ENCODE results near the gene APOE. TPM values are rescaled to one million over a fixed set of nuclear protein-coding genes. Genes with fewer than 3 reads are reported as not detected.
"Not testable (repeated sequence)": the region's sequence is repeated elsewhere in the genome, so short reads cannot be mapped to it uniquely, and the experiment has no call there.

APOE gene
- polyA plus RNA-seq (2011; rRNA removed) (2.8 and 3.6 TPM in 2 replicates), polyA minus RNA-seq (2011; rRNA and poly(A)+ RNA removed) (not detected in 2 replicates)

DNA sequence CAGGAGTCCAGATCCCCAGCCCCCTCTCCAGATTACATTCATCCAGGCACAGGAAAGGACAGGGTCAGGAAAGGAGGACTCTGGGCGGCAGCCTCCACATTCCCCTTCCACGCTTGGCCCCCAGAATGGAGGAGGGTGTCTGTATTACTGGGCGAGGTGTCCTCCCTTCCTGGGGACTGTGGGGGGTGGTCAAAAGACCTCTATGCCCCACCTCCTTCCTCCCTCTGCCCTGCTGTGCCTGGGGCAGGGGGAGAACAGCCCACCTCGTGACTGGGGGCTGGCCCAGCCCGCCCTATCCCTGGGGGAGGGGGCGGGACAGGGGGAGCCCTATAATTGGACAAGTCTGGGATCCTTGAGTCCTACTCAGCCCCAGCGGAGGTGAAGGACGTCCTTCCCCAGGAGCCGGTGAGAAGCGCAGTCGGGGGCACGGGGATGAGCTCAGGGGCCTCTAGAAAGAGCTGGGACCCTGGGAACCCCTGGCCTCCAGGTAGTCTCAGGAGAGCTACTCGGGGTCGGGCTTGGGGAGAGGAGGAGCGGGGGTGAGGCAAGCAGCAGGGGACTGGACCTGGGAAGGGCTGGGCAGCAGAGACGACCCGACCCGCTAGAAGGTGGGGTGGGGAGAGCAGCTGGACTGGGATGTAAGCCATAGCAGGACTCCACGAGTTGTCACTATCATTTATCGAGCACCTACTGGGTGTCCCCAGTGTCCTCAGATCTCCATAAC lies at the start of gene APOE:
APOE (plus strand) TSS at position 360 of the 724 bp plus-strand sequence. CDS start 829 bp downstream, outside the sequence.
- Histone ChIP-seq H3K27me3 (ENCODE audit: control insufficient read depth, insufficient read depth, low read length) (peaks cover 3% of the 10 kb centered on the region), H3K36me3 (ENCODE audit: control insufficient read depth, insufficient read depth, low read length) (peaks cover 8% of the 10 kb centered on the region), H3K4me3 (ENCODE audit: low read depth, low read length) (no peak within 1 kb of the TSS)
- POLR2A ChIA-PET = no interaction called here
- CTCF ChIA-PET = interaction anchor here (0.6 to 6.6 kb wide), 7 partner anchors 9 to 250 kb away, joined by 3 to 151 read pairs (median 5); partner anchors contain the start of genes APOC1, CLPTM1 and TOMM40
- no peak for DNase-seq (ENCODE audit: low read depth)
- TF ChIP-seq, protein P1, sequence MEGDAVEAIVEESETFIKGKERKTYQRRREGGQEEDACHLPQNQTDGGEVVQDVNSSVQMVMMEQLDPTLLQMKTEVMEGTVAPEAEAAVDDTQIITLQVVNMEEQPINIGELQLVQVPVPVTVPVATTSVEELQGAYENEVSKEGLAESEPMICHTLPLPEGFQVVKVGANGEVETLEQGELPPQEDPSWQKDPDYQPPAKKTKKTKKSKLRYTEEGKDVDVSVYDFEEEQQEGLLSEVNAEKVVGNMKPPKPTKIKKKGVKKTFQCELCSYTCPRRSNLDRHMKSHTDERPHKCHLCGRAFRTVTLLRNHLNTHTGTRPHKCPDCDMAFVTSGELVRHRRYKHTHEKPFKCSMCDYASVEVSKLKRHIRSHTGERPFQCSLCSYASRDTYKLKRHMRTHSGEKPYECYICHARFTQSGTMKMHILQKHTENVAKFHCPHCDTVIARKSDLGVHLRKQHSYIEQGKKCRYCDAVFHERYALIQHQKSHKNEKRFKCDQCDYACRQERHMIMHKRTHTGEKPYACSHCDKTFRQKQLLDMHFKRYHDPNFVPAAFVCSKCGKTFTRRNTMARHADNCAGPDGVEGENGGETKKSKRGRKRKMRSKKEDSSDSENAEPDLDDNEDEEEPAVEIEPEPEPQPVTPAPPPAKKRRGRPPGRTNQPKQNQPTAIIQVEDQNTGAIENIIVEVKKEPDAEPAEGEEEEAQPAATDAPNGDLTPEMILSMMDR (IDR thresholded peaks at IDR 0.05; ENCODE audit: insufficient read depth, low read depth, low read length) = no peak

DNA sequence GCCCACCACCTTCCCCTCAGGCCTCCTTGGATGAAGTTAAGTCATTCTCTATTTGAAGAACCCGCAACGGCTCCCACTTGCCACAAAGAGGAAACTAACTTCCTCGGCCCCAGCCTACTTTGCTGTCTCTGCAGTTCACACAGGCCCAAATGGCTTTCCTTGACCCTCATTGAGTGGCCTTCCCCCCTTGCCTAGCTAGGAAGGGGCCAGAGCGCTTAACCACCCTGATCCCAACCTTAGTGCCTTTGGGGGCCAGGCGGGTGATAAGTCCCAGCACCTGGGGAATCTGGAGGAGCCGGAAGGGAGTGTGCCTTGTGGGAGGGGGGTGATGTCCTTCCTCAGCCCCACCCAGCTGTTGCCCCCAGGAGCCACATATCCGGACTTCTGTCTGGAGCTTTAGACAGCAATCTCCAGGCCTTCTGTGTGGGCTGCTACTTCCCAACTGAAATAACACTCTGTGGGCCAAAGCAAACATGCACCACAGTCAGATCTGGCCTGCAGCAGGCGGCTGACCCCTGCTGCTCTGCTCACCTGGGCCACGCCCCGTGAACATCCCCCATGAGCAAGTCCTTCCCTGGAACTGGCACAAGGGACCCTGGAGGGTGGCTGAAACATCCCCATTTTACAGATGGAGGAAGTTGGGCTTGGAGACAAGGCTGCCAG lies 49.0 kb upstream of the APOE start:
- CTCF ChIA-PET = interaction anchor here (2.4 kb wide), 1 partner anchor 72 kb away, joined by 6 read pairs; no protein-coding TSS in a partner anchor
- Histone ChIP-seq H3K27me3 (ENCODE audit: control insufficient read depth, insufficient read depth, low read length) (no peaks in the 10 kb centered on the region), H3K36me3 (ENCODE audit: control insufficient read depth, insufficient read depth, low read length) (peaks cover 7% of the 10 kb centered on the region), H3K4me3 (ENCODE audit: low read depth, low read length) (no peak overlapping the region)
- DNase-seq (ENCODE audit: low read depth) = no peak
- TF ChIP-seq, protein P1 (IDR thresholded peaks at IDR 0.05; ENCODE audit: insufficient read depth, low read depth, low read length) = no peak
- POLR2A ChIA-PET = no interaction called here

DNA sequence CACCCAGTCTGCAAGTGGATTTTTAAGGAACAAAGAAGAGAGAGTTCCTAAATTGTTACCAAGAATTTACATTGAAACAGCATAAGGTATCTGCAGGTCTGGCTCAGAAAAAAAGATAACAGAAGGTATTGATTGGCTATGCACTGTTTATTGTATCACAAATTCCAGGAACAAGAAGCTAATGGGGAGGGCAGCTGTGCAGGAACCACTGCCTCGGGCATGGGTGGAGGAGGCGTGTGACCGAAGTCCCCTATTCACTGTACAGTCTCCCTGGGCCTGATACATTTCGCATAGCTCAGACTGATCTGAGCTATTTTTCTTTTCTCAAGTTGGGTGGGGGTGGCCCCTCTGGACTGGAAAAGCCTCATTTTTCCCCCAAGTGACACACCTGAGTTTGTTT lies 47.8 kb upstream of the APOE start:
- no peak for DNase-seq (ENCODE audit: low read depth)
- POLR2A ChIA-PET = no interaction called here
- Histone ChIP-seq H3K36me3 (ENCODE audit: control insufficient read depth, insufficient read depth, low read length) (peaks cover 5% of the 10 kb centered on the region), H3K4me3 (ENCODE audit: low read depth, low read length) (no peak overlapping the region), H3K27me3 (ENCODE audit: control insufficient read depth, insufficient read depth, low read length) (no peaks in the 10 kb centered on the region)
- TF ChIP-seq, protein P1 (IDR thresholded peaks at IDR 0.05; ENCODE audit: insufficient read depth, low read depth, low read length) = no peak
- CTCF ChIA-PET = interaction anchor here (1.5 to 2.4 kb wide), 3 partner anchors 12 to 73 kb away, joined by 5 to 6 read pairs (median 6); partner anchors contain the start of gene NECTIN2

DNA sequence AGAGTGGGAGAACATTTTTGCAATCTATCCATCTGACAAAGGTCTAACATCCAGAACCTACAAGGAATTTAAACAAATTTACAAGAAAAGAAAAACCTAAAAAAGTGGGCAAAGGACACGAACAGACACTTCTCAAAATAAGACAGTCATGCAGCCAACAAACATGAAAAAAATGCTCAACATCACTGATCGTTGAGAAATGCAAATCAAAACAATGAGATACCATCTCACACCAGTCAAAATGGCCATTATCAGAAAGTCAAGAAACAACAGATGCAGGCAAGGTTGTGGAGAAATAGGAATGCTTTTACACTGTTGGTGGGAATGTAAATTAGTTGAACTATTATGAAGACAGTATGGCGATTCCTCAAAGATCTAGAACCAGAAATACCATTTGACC lies 44.0 kb upstream of the APOE start:
- H3K4me3 ChIP-seq (ENCODE audit: low read depth, low read length); H3K27me3 ChIP-seq (ENCODE audit: control insufficient read depth, insufficient read depth, low read length); POLR2A ChIA-PET; H3K36me3 ChIP-seq (ENCODE audit: control insufficient read depth, insufficient read depth, low read length); CTCF ChIA-PET; DNase-seq (ENCODE audit: low read depth): not testable (repeated sequence)

DNA sequence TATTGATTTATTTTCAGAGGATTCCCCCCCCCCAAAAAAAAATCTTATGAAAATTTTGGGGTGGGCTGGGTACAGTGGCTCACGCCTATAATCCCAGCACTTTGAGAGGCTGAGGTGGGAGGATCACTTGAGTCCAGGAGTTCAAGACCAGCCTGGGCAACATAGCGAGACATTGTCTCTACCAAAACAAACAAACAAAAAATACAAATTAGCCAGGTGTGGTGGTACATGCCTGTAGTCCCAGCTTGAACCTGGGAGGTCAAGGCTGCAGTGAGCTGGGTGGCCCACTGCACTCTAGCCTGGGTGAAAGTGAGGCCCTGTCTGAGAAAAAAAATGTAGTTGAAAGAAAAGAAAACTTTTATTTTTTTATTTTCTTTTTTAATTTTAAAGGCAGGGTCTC lies 41.6 kb upstream of the APOE start:
- H3K27me3 ChIP-seq (ENCODE audit: control insufficient read depth, insufficient read depth, low read length) = no peaks in the 10 kb centered on the region
- H3K4me3 ChIP-seq (ENCODE audit: low read depth, low read length) = no peak overlapping the region
- DNase-seq (ENCODE audit: low read depth) = no peak
- POLR2A ChIA-PET = no interaction called here
- TF ChIP-seq, protein P1 (IDR thresholded peaks at IDR 0.05; ENCODE audit: insufficient read depth, low read depth, low read length) = no peak
- CTCF ChIA-PET = no interaction called here
- peaks cover 13% of the 10 kb centered on the region for H3K36me3 ChIP-seq (ENCODE audit: control insufficient read depth, insufficient read depth, low read length)
